H9 (cell line): Measurements from ENCODE around the gene ZNF35. TPM values are rescaled to one million over a fixed set of nuclear protein-coding genes. Genes with fewer than 3 reads are reported as not detected.

Experiments used
- DNase-seq: peaks from one replicate; pipeline ENCODE4 v3.0.0-alpha.2; 2017
- H2AFZ ChIP-seq: one replicate; pipeline ENCODE4 v1.6.1; 2013; ENCODE audit warnings: mild to moderate bottlenecking, low read length, control low read depth, moderate library complexity
- H2AK5ac ChIP-seq: 2 replicates; pipeline ENCODE4 v1.6.1; 2013; ENCODE audit warnings: low read length, control low read depth, mixed read lengths; ENCODE audit not compliant: insufficient read length
- H2BK120ac ChIP-seq: one replicate; pipeline ENCODE4 v1.6.1; 2013; ENCODE audit warnings: low read depth, mild to moderate bottlenecking, low read length, control low read depth, inconsistent platforms; ENCODE audit not compliant: poor library complexity, severe bottlenecking
- H2BK12ac ChIP-seq: 2 replicates; pipeline ENCODE4 v1.6.1; 2013; ENCODE audit warnings: low read length, control low read depth, mixed read lengths, low read depth; ENCODE audit not compliant: insufficient read length
- H2BK15ac ChIP-seq: 2 replicates; pipeline ENCODE4 v1.6.1; 2013; ENCODE audit warnings: low read depth, low read length, control low read depth
- H2BK20ac ChIP-seq: one replicate; pipeline ENCODE4 v1.6.1; 2013; ENCODE audit warnings: low read depth, mild to moderate bottlenecking, low read length, control low read depth, inconsistent platforms; ENCODE audit not compliant: poor library complexity, severe bottlenecking
- H2BK5ac ChIP-seq: 2 replicates; pipeline ENCODE4 v1.6.1; 2013; ENCODE audit warnings: low read length, control low read depth, mixed read lengths; ENCODE audit not compliant: insufficient read length
- H3K14ac ChIP-seq: 2 replicates; pipeline ENCODE4 v1.6.1; 2013; ENCODE audit warnings: low read length, control low read depth; ENCODE audit not compliant: insufficient read depth
- H3K18ac ChIP-seq: 2 replicates; pipeline ENCODE4 v1.6.1; 2013; ENCODE audit warnings: low read depth, mild to moderate bottlenecking, mixed read lengths, low read length, control low read depth; ENCODE audit not compliant: insufficient read length
- H3K23ac ChIP-seq: 2 replicates; pipeline ENCODE4 v1.6.1; 2013; ENCODE audit warnings: low read length, control low read depth, mixed read lengths, low read depth; ENCODE audit not compliant: insufficient read length
- H3K23me2 ChIP-seq: 2 replicates; pipeline ENCODE4 v1.6.1; 2013; ENCODE audit warnings: low read depth, mild to moderate bottlenecking, mixed read lengths, low read length, control low read depth; ENCODE audit not compliant: insufficient read length, poor library complexity, severe bottlenecking
- H3K27ac ChIP-seq: 2 replicates; pipeline ENCODE4 v1.5.1; 2013; ENCODE audit warnings: low read length, control low read depth, mixed read lengths, low read depth; ENCODE audit not compliant: insufficient read length
- H3K27me3 ChIP-seq: 2 replicates; pipeline ENCODE4 v1.6.1; 2013; ENCODE audit warnings: low read length, control low read depth, inconsistent platforms; ENCODE audit not compliant: insufficient read depth
- H3K4ac ChIP-seq: 2 replicates; pipeline ENCODE4 v1.6.1; 2013; ENCODE audit warnings: low read depth, mild to moderate bottlenecking, control low read depth, inconsistent platforms, low read length, moderate library complexity
- H3K4me1 ChIP-seq: 2 replicates; pipeline ENCODE4 v1.6.1; 2013; ENCODE audit warnings: low read length, control low read depth, inconsistent platforms; ENCODE audit not compliant: insufficient read depth
- H3K4me2 ChIP-seq: 2 replicates; pipeline ENCODE4 v1.6.1; 2013; ENCODE audit warnings: low read length, control low read depth, mixed read lengths; ENCODE audit not compliant: insufficient read length, insufficient read depth
- H3K56ac ChIP-seq: 2 replicates; pipeline ENCODE4 v1.6.1; 2013; ENCODE audit warnings: low read depth, mild to moderate bottlenecking, mixed read lengths, low read length, control low read depth; ENCODE audit not compliant: insufficient read length
- H3K79me1 ChIP-seq: 2 replicates; pipeline ENCODE4 v1.6.1; 2013; ENCODE audit warnings: low read depth, mild to moderate bottlenecking, moderate library complexity, low read length, control low read depth, inconsistent platforms; ENCODE audit not compliant: insufficient read depth, poor library complexity, severe bottlenecking
- H3K79me2 ChIP-seq: 2 replicates; pipeline ENCODE4 v1.6.1; 2013; ENCODE audit warnings: low read length, control low read depth, inconsistent platforms; ENCODE audit not compliant: insufficient read depth
- H3K9ac ChIP-seq: 2 replicates; pipeline ENCODE4 v1.6.1; 2013; ENCODE audit warnings: low read length, control low read depth, mixed read lengths; ENCODE audit not compliant: insufficient read length; ENCODE audit errors: extremely low read depth
- H3K9me3 ChIP-seq: one replicate; pipeline ENCODE4 v1.6.1; 2013; ENCODE audit warnings: low read depth, low read length, inconsistent platforms; ENCODE audit not compliant: control insufficient read depth
- H3T11ph ChIP-seq: one replicate; pipeline ENCODE4 v1.6.1; 2013; ENCODE audit warnings: mild to moderate bottlenecking, low read length, control low read depth, inconsistent platforms
- H4K20me1 ChIP-seq: one replicate; pipeline ENCODE4 v1.6.1; 2013; ENCODE audit not compliant: control insufficient read depth, insufficient read length, insufficient read depth
- H4K5ac ChIP-seq: 2 replicates; pipeline ENCODE4 v1.6.1; 2013; ENCODE audit warnings: low read depth, mild to moderate bottlenecking, mixed read lengths, low read length, control low read depth; ENCODE audit not compliant: insufficient read length
- H4K8ac ChIP-seq: replicated peaks from 2 replicates; pipeline ENCODE4 v1.6.1; 2013; ENCODE audit warnings: low read length, control low read depth, mixed read lengths, low read depth; ENCODE audit not compliant: insufficient read length
- H4K91ac ChIP-seq: 2 replicates; pipeline ENCODE4 v1.6.1; 2013; ENCODE audit warnings: low read depth, mild to moderate bottlenecking, moderate library complexity, mixed read lengths, low read length, control low read depth; ENCODE audit not compliant: insufficient read length
- H3K27ac Mint-ChIP-seq, 3 experiments: 2 replicates in 2 of 3; 3 replicates in 1 of 3; pipeline ENCODE4 v1.8.0; 2020 to 2021; ENCODE audit warnings: mixed read lengths in 3 of 3, mild to moderate bottlenecking in 1 of 3, moderate library complexity in 1 of 3
- H3K27me3 Mint-ChIP-seq: 2 replicates; pipeline ENCODE4 v1.8.0; 2021; ENCODE audit warnings: low read depth, mild to moderate bottlenecking, moderate library complexity, mixed read lengths
- H3K36me3 Mint-ChIP-seq, 3 experiments: 2 replicates in 2 of 3; 3 replicates in 1 of 3; pipeline ENCODE4 v1.8.0; 2020 to 2021; ENCODE audit warnings: low read depth in 3 of 3, mixed read lengths in 3 of 3; ENCODE audit not compliant: insufficient read depth in 1 of 3
- H3K4me1 Mint-ChIP-seq, 2 experiments: 2 replicates each; pipeline ENCODE4 v1.8.0; 2020; ENCODE audit warnings: mixed read lengths in 2 of 2
- H3K4me3 Mint-ChIP-seq, 2 experiments: 2 replicates in 1 of 2; 3 replicates in 1 of 2; pipeline ENCODE4 v1.8.0; 2020 to 2021; ENCODE audit warnings: mild to moderate bottlenecking in 2 of 2, mixed read lengths in 2 of 2, moderate library complexity in 1 of 2
- H3K9me3 Mint-ChIP-seq, 2 experiments: 2 replicates in 1 of 2; 3 replicates in 1 of 2; pipeline ENCODE4 v1.8.0; 2020; ENCODE audit warnings: mild to moderate bottlenecking in 2 of 2, mixed read lengths in 2 of 2, moderate library complexity in 1 of 2
- WGBS: extraction: QIAGEN DNeasy Blood & Tissue Kit; methylation state at CpG from one replicate; pipeline ENCODE4 v1.1.7; 2013; ENCODE audit warnings: missing lambda C conversion rate, low lambda C conversion rate, mixed read lengths; ENCODE audit not compliant: insufficient read length; ENCODE audit errors: extremely low coverage; 5-methylcytosine and 5-hydroxymethylcytosine counted together
- total RNA-seq: library from RNA; stranded (reverse); gene quantifications from 2 replicates; pipeline ENCODE4 v1.2.1, GENCODE V29; 2021
- TF ChIP-seq, protein P1 (sequence below): fragments of 200-600 bp; sonication (generic); conservative IDR thresholded peaks from 3 replicates; pipeline ENCODE4 v1.8.0; 2021; ENCODE audit warnings: antibody characterized with exemption, mild to moderate bottlenecking

The ZNF35 gene
- total RNA-seq, 1 experiment from 2014 or later: 27.3 TPM

GRCh38 chr3:44665173-44665572, 16.6 kb downstream of the ZNF35 start:
- H3K4me3 Mint-ChIP-seq: no peak overlapping the region
- TF ChIP-seq, protein P1, sequence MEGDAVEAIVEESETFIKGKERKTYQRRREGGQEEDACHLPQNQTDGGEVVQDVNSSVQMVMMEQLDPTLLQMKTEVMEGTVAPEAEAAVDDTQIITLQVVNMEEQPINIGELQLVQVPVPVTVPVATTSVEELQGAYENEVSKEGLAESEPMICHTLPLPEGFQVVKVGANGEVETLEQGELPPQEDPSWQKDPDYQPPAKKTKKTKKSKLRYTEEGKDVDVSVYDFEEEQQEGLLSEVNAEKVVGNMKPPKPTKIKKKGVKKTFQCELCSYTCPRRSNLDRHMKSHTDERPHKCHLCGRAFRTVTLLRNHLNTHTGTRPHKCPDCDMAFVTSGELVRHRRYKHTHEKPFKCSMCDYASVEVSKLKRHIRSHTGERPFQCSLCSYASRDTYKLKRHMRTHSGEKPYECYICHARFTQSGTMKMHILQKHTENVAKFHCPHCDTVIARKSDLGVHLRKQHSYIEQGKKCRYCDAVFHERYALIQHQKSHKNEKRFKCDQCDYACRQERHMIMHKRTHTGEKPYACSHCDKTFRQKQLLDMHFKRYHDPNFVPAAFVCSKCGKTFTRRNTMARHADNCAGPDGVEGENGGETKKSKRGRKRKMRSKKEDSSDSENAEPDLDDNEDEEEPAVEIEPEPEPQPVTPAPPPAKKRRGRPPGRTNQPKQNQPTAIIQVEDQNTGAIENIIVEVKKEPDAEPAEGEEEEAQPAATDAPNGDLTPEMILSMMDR: no peak

More at GRCh38 chr3:44665173-44665572, 16.6 kb downstream of the ZNF35 start:
- DNase-seq: no peak
- H3K23me2 ChIP-seq: no peaks in the 10 kb centered on the region
- no peaks in the 10 kb centered on the region for H3K4me1 Mint-ChIP-seq
- H3T11ph ChIP-seq: no peak overlapping the region
- H3K18ac ChIP-seq: no peak overlapping the region
- H4K5ac ChIP-seq: no peak overlapping the region
- no peak overlapping the region for H3K14ac ChIP-seq
- H2AFZ ChIP-seq: no peak overlapping the region
- H3K56ac ChIP-seq: no peak overlapping the region
- H3K27ac ChIP-seq: no peak overlapping the region
- H4K20me1 ChIP-seq: no peaks in the 10 kb centered on the region
- H3K4me1 ChIP-seq: no peaks in the 10 kb centered on the region
- no peaks in the 10 kb centered on the region for H3K79me2 ChIP-seq
- no peak overlapping the region for H4K8ac ChIP-seq
- H2BK15ac ChIP-seq: no peak overlapping the region
- H3K27ac Mint-ChIP-seq: no peak overlapping the region
- no peak overlapping the region for H3K9ac ChIP-seq
- H3K79me1 ChIP-seq: no peaks in the 10 kb centered on the region
- H3K9me3 Mint-ChIP-seq: peaks cover 3 to 6% of the 10 kb centered on the region in 2 experiments; a peak in 3 of 5 replicates
- H2BK20ac ChIP-seq: no peak overlapping the region
- H3K27me3 Mint-ChIP-seq: no peaks in the 10 kb centered on the region
- H3K9me3 ChIP-seq: no peaks in the 10 kb centered on the region
- no peak overlapping the region for H3K4ac ChIP-seq
- H2BK120ac ChIP-seq: no peak overlapping the region
- no peak overlapping the region for H2BK5ac ChIP-seq
- no CpG with 5 or more reads among the region's 3 CpGs for WGBS
- no peak overlapping the region for H2AK5ac ChIP-seq
- no peak overlapping the region for H4K91ac ChIP-seq
- H3K36me3 Mint-ChIP-seq: peaks cover 18 to 28% (median 21%) of the 10 kb centered on the region in 3 experiments
- H3K4me2 ChIP-seq: no peak overlapping the region
- no peak overlapping the region for H3K23ac ChIP-seq
- no peak overlapping the region for H2BK12ac ChIP-seq
- H3K27me3 ChIP-seq: no peaks in the 10 kb centered on the region
